HG03378 (cell line): ENCODE results near the gene PPP4R2.

ENCODE experiments used
- ATAC-seq: cut with Tn5 transposase; IDR thresholded peaks from one replicate; pipeline ENCODE4 v1.9.1; 2021; ENCODE audit warnings: mild to moderate bottlenecking, moderate library complexity; ENCODE audit not compliant: unreplicated experiment

PPP4R2 gene

DNA sequence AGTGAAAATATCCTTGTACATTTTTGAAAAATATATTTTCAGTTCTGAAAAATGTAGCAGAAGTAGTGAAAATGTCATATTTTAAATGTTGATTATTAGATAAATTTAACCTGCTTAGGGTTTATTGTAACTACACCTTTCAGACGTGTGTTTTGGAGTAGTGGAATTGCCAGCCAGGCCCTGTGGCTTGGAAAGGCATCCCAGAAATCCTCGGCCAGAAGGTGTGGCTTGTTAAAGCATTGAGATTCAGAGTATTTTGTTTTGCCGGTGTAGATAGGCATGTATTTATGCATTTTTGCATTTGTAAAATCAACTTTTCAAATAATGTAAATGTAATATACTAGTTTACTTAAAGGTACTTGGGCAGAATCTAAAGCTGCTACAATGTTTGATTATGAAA, 71.8 kb downstream of the PPP4R2 start:
- no peak for ATAC-seq

DNA sequence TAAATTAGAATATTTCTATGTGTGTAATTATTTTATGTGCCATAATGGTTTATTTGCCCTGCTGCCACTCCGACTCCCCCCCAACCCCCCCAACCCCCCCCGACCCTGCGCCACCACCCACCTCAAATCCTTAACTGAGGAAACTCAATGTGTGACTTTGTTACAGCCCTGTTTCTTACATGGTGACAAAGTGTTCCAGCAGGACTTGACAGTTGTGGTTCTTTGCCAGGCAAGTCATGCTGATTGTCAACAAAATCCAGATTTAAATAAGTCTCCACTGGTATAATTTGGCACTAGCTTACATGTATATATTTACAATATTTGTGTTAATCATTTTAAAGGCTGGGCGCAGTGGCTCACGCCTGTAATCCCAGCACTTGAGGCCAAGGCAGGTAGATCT, 72.6 kb downstream of the PPP4R2 start:
- no peak for ATAC-seq

DNA sequence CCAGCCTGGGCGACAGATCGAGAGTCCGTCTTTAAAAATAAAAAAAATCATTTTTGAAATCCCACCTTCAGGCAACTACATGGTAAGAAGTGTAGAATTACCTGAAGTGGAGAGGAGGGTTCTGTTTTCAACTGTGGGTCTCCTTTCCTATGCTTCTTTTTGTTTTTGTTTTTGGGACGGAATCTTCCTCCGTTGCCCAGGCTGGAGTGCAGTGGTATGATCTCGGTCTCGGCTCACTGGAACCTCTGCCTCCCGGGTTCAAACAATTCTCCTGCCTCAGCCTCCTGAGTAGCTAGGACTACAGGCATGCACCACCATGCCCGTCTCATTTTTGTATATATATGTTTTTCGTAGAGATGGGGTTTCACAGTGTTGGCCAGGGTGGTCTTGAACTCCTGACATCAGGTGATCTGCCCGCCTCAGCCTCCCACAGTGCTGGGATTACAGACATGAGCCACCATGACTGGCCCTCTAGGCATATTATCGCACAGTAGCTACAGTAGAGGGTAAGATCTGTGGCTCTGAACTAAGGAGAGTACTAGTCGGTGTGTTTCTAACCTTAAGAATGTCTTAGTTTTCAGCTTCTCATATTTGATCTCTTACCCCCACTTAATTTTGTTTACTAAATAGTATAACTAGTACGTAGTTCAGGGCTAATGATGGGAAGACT, 73.3 kb downstream of the PPP4R2 start:
- no peak for ATAC-seq

DNA sequence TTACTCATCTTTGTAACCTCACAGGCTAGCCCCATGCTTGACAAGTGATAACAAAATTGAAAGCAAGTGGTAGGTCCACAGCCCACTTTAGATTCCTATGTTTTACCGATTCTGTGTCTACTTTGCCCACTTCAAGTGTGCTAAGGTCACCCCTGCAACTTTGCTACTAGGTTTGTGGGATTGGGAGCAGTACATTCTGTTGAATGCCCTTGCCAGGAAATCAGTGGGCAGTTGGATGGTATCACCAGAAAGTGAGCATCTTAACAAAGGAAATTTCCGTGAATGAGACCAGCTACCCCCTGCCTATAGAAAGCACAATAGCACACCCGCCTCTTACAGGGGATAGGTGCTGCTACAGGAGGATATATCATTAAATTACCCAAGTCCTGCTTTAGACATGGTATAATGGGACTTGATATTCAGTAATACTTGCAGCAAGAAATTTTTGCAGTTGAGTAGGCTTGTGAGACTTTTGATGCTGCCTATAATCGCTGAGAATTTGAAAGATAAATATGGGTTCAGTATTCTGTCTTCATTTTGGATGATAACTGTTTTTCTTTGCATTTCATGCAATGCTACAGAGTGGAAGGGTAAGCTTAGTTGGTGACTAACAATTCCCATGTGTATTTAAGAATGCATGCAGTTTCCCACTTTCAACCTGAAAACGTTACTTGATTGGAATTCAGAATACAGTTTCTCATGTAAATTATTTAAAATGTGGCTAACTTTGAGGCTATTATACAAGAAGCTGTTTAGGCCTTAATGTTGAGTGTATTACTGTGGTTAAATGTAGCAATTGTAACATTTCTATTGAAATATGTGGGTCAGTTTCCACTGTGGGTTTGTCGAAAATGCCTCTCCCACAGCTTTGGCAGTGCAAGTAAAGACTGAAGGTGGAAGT, 74.3 kb downstream of the PPP4R2 start:
- ATAC-seq, result no peak

DNA sequence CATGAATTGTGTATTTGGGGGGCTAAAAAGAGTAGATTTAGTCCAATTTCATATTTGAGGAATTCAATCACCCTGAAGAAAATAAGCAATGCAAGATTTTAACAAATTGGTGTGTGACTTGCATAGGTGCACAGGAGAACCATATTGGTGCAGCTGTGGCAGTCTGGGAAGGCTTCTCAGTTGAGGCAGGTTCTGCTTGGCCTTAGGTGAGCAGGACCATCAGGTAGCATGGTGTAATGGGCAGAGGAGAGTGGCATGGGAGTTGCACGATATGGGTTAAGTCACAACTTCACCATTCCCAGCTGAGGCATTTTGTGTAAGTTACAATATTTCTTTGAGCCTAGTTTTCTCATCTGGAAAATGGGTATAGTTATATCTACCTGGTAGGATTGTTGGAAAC, 75.3 kb downstream of the PPP4R2 start:
- ATAC-seq, result no peak

DNA sequence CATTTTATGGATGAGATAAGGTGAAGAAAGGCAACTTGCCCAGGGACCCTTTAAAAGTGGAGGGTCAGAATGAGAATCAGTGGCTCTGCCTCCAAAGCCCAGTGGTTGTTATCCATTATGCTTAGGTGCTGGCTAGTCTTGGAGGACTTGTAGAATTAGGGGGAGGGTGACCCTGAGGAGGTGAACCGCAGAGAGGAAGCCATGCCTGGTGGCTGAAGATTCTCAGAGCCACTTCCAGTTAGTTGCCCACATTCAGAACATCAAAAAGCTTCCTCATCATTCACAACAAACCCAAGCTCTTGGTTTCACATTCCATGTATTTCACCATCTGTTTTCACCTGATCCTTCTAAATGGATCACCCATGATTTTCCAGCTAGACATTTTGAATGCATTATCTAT, 76.0 kb downstream of the PPP4R2 start:
- no peak for ATAC-seq

DNA sequence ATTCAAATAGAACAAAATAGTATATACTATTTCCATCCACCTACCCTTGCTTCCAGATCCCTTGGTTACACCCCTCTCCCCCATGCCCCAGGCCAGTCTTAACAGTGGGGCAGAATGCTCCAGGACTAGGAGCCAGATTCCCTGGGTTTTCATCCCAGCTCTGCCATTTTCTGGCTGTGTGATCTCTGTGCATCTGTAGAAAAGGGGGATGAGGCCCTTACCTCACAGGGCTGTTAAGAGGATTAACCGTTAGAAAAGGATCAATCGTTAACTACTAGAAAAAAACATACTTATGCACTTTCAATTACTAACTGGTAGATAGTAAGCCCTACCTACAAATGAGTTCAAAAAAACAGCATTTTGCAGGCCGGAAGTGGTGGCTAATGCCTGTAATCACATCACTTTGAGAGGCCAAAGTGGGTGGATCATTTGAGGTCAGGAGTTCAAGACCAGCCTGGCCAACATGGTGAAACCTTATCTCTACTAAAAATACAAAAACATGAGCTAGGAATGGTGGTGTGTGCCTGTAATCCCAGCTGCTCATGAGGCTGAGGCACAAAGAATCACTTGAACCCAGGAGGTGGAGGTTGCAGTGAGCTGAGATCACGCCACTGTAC, 76.6 kb downstream of the PPP4R2 start:
- no peak for ATAC-seq

DNA sequence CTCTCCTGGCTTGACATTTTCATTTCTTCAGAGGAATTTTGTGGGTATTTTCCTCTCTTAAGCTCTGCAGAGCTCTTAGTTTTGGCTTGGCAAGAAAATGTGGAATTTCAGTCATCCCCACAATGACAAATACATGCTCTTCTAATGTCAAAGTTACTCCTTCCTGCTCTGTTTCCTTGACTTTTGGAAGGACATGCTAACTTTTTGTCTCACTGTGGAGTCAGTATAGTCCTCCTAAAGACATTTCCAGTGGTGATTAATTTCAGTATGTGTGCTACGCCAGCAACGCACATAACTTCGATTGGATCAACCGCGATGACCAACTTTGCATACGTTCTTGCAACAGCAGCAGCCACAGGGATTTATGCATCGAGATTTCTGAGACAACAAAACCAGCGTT, 78.2 kb downstream of the PPP4R2 start:
- no peak for ATAC-seq

DNA sequence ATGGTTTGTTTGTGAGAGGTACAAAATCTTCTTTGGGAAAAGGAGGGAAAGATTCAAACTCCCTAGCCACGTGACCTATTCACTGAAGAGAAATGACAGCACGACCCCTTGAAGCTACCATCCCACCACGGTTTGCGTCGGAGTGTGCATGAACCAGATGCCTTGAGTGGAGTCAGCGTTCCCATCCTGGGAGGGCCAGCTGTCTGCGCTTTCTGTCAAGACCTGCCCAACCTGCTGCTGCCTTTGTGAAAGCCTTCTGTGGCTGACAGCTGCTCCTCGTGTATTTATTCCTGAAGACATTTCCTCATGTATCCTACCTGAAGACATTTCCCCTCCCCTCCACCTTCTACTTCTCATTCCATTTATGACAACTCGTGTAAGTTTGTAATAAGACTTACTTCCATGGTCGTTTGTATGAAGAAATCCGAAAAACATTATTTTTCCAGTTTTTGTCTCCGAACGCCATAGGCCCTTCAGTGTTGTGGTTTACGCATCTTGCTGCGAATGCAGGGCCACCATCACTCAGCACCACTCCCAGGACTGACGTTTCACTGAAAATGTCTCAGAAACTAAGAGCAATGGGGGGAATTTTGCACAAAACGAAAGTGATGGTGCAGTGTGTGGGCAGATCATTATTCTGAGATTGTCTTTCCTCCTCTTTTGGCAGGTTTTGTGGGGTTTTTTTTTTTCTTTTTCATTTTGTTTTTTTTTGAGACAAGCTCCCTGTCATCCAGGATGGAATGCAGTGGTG, 83.8 kb downstream of the PPP4R2 start:
- no peak for ATAC-seq

DNA sequence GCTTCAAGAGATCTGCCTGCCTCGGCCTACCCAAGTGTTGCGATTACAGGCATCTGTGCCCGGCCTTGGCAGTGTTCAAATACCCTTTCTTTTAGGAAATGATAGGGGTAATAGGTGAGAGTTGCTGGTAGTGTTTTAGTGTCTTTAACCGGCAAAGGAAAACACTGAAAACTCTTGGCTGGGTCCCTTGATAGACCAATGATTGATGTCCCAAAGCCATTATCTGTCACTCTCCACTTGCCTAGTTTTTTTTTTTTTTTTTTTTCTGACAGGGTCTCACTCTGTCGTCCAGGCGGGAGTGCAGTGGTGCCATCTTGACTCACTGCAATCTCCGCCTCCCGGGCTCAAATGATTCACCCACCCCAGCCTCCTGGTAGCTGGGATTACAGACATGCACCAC, 84.5 kb downstream of the PPP4R2 start:
- no peak for ATAC-seq

DNA sequence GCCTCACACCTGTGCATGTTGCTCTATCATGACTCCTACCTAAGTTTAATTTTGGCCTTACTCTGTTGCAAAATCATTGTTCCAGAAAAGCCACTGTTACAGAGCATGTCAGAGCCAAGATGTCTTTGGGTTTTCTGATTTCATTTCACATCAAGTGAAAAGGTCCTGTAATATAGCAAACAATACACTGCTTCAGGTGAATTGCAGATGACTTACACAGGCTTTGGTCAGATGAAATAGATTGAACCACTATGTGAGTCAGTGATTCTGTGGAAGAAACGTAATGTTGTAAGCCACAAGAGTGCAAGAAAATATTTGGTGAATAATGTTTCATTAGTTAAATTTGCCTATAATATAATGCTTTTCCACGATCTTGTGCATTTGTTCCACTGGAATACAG, 87.6 kb downstream of the PPP4R2 start:
- no peak for ATAC-seq

DNA sequence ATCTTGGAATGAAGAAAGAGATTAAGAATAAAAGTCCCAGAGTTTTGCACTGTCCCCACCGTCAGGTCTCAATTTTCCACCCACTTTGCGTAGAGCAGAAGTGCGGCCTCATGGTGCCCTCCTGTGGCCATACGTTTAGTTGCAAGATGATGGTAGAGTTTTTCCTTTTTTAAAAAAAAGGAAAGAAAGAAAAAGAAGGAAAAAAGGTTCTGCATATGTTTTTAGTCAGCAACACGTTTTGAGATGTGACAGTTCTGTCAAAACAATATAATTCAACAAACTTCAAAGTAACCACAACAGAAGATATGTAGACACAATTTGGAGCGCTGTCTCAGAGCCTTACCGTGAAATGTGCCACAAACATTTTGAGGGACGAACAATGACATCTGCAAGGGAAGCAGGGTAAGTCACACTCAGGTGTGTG, 89.5 kb downstream of the PPP4R2 start:
- no peak for ATAC-seq

DNA sequence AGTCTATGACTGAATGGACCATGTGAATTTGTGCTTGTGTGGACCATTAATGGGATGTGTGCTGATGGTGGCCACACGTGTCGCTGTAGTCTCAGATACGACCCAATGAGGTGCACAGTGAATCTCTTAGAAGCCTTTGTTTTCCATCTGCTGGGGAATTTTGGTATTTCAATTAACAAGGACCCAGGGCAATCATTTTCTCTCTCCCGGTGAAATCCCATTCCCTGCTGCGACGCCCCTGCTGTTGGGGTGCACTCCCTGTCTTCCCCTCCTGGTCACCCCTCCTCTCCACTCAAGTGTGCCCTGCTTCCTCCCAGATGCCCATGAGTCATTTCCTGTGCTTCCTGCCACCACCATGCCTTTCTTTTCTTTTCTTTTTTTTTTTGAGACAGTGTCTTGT, 97.5 kb downstream of the PPP4R2 start:
- peak; percentile 44 for ATAC-seq

DNA sequence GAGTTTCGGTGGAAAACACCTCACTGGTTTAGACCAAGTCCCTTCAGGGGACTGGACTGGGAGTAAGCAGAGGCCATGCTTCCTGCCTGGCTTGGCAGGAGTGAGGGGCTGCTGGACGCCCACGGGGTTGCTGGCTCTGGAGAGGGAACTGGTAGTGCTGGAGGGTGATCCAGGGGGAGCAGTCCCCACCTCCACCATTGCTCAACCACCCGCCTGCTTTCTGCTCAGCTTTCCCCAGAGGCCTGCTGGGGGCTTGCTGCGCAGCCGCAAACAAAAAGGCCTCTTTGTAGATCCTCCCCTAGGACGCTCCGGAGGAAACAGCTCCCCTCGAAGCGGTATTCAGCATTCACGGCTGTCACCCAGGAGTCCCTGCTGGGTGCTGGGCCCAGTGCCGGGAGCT, 98.3 kb downstream of the PPP4R2 start:
- ATAC-seq, result no peak

DNA sequence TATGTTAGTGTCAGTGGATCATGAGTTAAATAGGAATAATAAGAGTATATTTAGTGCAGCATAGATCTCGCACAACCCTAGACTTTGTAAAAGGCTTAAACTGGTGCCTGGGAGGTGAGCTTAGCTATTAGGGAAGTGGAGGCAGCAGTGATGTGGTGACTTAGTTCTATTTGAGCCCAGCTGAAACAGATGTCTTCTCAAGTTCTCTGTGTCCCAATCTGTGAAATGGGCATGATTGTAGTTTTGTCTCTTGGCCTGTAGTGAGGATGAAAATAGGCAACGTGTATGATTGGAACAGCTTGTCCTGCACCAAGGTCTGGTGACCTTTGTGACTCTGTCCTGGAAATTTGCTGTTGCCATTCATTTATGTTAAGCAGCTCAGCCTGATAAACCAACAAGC, 99.6 kb downstream of the PPP4R2 start:
- no peak for ATAC-seq

DNA sequence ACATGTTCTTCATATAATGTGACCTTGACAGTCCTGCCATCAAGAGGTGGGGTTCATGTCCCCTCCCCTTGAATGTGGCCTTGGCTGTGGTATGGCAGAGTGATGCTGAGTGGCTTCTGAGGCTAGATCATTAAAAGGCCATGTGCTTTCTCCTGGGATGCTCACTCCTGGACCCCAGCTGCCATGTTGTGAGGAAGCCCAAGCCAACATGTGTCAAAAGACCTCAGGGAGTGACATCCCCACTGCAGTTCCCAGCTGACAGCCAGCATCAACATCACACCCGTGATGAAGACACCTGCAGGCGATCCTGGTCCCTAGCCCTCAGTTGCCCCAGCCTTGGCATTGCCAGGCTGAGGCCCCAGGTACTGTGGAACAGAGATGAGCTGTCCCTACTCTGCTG, 101.4 kb downstream of the PPP4R2 start:
- no peak for ATAC-seq

DNA sequence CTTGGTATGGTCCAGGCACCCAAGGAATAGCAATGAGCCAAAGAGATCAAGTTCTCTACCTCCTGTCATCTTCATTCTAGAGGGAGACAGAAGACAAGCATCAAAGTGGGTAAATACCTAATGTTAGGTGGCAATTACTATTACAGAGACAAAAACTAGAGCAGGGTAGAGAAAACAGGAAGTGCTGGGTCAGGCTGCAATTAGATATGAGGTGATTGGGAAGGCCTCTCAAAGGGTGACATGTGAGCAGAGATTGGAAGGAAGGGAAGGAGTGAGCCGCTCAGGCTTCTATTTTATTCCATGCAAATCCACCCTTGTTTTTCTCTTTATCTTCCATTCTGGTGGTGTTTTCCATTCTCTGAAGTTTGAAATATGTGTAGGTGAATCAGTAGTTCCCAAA, 102.3 kb downstream of the PPP4R2 start:
- ATAC-seq, result no peak

DNA sequence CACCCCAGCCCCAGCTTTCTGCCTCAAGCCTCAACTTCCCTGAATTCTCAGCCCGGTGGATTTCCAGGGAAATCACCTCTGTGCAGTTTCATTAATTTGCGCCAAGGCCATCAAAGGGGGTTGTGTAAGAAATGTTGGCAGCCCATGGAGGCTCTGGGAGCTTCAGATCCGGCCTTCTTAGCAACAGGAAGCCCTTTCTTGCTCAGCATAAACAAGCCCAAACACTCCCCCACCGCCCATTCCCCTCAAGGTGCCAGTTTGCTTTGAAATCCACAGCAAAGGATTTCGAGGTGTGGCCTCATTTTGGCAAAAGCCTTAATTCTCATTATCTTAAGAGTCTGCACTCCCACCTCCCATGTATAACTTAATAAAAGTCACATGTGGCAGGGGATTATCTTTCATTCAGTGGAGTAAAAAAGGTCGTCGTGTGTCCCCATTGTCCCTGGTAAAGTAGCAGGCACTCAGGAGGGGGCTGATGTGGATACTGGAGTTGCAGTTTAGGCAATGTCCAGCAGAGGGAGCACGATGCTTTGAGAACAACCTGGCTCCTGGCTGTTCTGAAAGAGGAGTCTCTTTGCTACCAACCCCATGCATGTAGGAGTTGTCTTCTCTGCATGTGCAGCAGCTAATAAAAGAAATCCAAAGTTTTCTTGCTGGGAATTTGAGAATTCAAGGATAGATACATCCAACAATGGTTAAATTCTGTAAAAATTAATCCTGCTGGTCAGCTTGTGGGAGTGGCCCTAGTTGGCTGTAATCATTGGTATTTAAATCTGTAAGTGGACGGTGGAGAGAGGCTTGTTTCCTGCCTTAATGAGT, 104.3 kb downstream of the PPP4R2 start:
- peak; percentile 83 for ATAC-seq

DNA sequence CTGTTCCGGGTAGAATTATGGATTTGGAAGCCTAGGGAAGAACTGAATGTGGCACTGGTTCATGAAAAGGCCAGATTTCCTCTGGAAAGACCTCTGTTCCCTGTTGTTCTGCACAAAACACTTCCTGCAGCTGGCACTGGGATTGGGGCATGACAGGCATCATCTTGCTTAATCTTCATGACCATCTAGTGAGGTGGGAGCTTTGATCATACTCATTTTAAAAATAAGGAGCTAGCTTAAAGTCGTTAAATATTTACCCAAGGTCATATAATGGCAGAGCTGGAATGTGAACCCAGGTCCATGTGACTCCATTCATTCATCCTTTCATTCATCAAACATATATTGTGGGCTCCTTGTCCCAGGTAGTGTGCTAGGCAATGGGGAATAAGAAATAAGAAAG, 105.3 kb downstream of the PPP4R2 start:
- no peak for ATAC-seq

DNA sequence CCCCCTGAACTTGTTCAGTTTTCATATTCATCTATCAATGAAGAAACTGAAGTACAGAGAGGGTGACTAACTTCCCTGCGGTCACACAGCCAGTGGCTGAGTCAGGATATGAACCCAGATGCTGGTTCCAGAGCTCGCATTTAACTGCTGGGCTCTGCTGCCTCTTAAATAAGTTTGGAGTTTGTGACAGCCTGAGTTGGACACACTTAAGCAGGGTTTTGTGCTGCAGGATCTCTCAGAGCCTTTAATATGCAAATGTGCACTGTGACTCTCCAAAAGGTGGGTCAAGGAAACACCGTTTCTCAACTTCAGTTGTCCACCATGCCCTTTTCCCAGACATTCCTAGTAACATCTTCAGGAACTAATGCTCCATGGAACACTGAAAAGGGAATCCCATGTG, 110.6 kb downstream of the PPP4R2 start:
- ATAC-seq, result no peak
